ENCODE results near the gene TLE4. TPM values are rescaled to one million over a fixed set of nuclear protein-coding genes. Genes with fewer than 3 reads are reported as not detected.

The TLE4 gene
- total and polyA plus RNA-seq, 2 donors (not counting 1 experiment from before 2014, with no cell fraction given): 13.5 to 35.0 TPM

DNA sequence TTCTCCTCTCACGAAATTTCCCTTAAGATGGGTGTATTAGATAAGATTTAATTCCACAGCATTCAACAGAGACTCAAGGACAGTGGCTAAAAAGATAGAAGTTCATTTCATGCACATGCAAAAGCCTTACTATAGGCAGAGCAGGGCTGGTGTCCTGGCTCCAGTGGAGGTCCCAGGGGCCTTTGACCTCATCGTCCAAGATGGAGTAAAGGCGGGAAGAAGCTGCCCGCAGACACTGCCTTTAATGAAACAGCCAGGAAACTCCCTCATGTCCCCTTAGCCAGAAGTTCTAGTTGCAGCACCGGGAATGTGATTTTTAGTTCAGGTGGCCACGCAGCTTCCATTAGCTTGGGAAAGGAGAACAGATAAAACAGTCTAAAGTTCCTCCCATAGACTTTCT is 190.3 kb downstream of the TLE4 start:
- Histone ChIP-seq H3K27me3 (ENCODE audit: control insufficient read depth, insufficient read depth, low read length) (no peaks in the 10 kb centered on the region), H3K36me3 (ENCODE audit: control insufficient read depth, insufficient read depth, low read length) (no peaks in the 10 kb centered on the region), H3K4me1 (ENCODE audit: control insufficient read depth, extremely low read depth, insufficient read depth, low read length) (no peaks in the 10 kb centered on the region), H3K27ac (ENCODE audit: insufficient read depth, low read length) (no peak overlapping the region), H3K9ac (ENCODE audit: insufficient read depth, low read length) (no peak overlapping the region), H2AFZ (ENCODE audit: low read length) (no peak overlapping the region), H3K79me2 (ENCODE audit: control insufficient read depth, insufficient read depth, low read length) (no peaks in the 10 kb centered on the region), H3K4me3 (replicated peaks in 1 of 4; ENCODE audit: control extremely low read depth in 1 of 4, insufficient read depth in 1 of 4, low read depth in 3 of 4, low read length in 4 of 4) (no peak overlapping the region), H4K20me1 (ENCODE audit: control insufficient read depth, extremely low read depth, insufficient read depth, low read length) (no peaks in the 10 kb centered on the region), H3K9me3 (ENCODE audit: control insufficient read depth, insufficient read depth, low read depth, low read length) (no peaks in the 10 kb centered on the region), H3K4me2 (ENCODE audit: extremely low read depth, insufficient read depth, low read length) (no peak overlapping the region)
- DNase-seq (ENCODE audit: low read depth in 2 of 2): no peak
- TF ChIP-seq, protein P1, sequence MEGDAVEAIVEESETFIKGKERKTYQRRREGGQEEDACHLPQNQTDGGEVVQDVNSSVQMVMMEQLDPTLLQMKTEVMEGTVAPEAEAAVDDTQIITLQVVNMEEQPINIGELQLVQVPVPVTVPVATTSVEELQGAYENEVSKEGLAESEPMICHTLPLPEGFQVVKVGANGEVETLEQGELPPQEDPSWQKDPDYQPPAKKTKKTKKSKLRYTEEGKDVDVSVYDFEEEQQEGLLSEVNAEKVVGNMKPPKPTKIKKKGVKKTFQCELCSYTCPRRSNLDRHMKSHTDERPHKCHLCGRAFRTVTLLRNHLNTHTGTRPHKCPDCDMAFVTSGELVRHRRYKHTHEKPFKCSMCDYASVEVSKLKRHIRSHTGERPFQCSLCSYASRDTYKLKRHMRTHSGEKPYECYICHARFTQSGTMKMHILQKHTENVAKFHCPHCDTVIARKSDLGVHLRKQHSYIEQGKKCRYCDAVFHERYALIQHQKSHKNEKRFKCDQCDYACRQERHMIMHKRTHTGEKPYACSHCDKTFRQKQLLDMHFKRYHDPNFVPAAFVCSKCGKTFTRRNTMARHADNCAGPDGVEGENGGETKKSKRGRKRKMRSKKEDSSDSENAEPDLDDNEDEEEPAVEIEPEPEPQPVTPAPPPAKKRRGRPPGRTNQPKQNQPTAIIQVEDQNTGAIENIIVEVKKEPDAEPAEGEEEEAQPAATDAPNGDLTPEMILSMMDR (conservative IDR thresholded peaks at IDR 0.05 in 1 of 2, IDR thresholded peaks at IDR 0.05 in 1 of 2; ENCODE audit: low read depth in 1 of 2, low read length in 2 of 2): no peak
- no peak for TF ChIP-seq EZH2 (IDR thresholded peaks at IDR 0.05; ENCODE audit: low read length, missing control alignments)

DNA sequence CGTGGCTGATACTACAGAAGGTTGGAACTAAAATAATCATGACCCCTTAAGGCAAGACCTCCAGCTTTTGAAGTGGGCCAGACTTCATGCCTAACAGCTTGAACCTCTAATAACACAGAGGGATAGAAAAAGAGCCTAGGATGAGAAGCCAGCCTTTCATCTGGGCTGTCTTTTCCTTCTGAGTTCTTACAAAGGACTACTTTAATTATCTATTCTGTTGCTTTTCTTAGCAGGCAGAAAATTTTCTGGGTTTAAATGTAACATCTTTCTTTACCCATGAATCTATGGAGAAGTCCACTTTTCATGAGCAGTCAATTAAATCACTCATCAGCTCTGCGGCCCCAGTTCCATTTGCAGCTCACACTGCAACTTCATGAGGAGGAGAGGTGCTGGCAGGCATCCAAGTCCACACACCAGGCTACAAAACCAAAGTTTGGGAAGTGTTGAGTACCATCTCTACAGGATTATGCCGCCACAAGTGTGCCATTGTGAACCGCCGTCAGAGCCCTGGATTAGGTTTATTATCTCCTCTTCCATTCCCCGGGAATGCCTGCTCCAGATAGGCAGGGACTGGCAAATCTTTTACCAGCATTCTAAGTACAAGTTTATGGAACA is 192.0 kb downstream of the TLE4 start:
- TF ChIP-seq, protein P1 (conservative IDR thresholded peaks at IDR 0.05 in 1 of 2, IDR thresholded peaks at IDR 0.05 in 1 of 2; ENCODE audit: low read depth in 1 of 2, low read length in 2 of 2): no peak
- Histone ChIP-seq H3K4me3 (replicated peaks in 1 of 4; ENCODE audit: control extremely low read depth in 1 of 4, insufficient read depth in 1 of 4, low read depth in 3 of 4, low read length in 4 of 4) (no peak overlapping the region), H3K9me3 (ENCODE audit: control insufficient read depth, insufficient read depth, low read depth, low read length) (no peaks in the 10 kb centered on the region), H4K20me1 (ENCODE audit: control insufficient read depth, extremely low read depth, insufficient read depth, low read length) (no peaks in the 10 kb centered on the region), H3K4me2 (ENCODE audit: extremely low read depth, insufficient read depth, low read length) (no peak overlapping the region), H3K27ac (ENCODE audit: insufficient read depth, low read length) (no peak overlapping the region), H2AFZ (ENCODE audit: low read length) (no peak overlapping the region), H3K36me3 (ENCODE audit: control insufficient read depth, insufficient read depth, low read length) (no peaks in the 10 kb centered on the region), H3K4me1 (ENCODE audit: control insufficient read depth, extremely low read depth, insufficient read depth, low read length) (no peaks in the 10 kb centered on the region), H3K9ac (ENCODE audit: insufficient read depth, low read length) (no peak overlapping the region), H3K27me3 (ENCODE audit: control insufficient read depth, insufficient read depth, low read length) (no peaks in the 10 kb centered on the region), H3K79me2 (ENCODE audit: control insufficient read depth, insufficient read depth, low read length) (no peaks in the 10 kb centered on the region)
- DNase-seq (ENCODE audit: low read depth in 2 of 2): peak; percentile 13 to 29

- no peaks in the 10 kb centered on the region for H4K20me1 ChIP-seq (ENCODE audit: control insufficient read depth, extremely low read depth, insufficient read depth, low read length)
- H3K4me1 ChIP-seq (ENCODE audit: control insufficient read depth, extremely low read depth, insufficient read depth, low read length): no peaks in the 10 kb centered on the region
- no peaks in the 10 kb centered on the region for H3K36me3 ChIP-seq (ENCODE audit: control insufficient read depth, insufficient read depth, low read length)
- DNase-seq (ENCODE audit: low read depth in 2 of 2): peak; percentile 68 to 98
- H2AFZ ChIP-seq (ENCODE audit: low read length): no peak overlapping the region
- no peak overlapping the region for H3K4me3 ChIP-seq (replicated peaks in 1 of 4; ENCODE audit: control extremely low read depth in 1 of 4, insufficient read depth in 1 of 4, low read depth in 3 of 4, low read length in 4 of 4)
- H3K79me2 ChIP-seq (ENCODE audit: control insufficient read depth, insufficient read depth, low read length): no peaks in the 10 kb centered on the region
- H3K9ac ChIP-seq (ENCODE audit: insufficient read depth, low read length): no peak overlapping the region
- H3K27ac ChIP-seq (ENCODE audit: insufficient read depth, low read length): no peak overlapping the region
- no peaks in the 10 kb centered on the region for H3K9me3 ChIP-seq (ENCODE audit: control insufficient read depth, insufficient read depth, low read depth, low read length)
- H3K27me3 ChIP-seq (ENCODE audit: control insufficient read depth, insufficient read depth, low read length): no peaks in the 10 kb centered on the region
- H3K4me2 ChIP-seq (ENCODE audit: extremely low read depth, insufficient read depth, low read length): peak overlapping the region; percentile 58
- TF ChIP-seq EZH2 (IDR thresholded peaks at IDR 0.05; ENCODE audit: low read length, missing control alignments): no peak
These were observed 192.6 kb downstream of the TLE4 start for GRCh38 chr9:79764374-79764773.
